HFFc6 (cell line): Measurements from ENCODE around the gene CCSER1. TPM values are rescaled to one million over a fixed set of nuclear protein-coding genes. Genes with fewer than 3 reads are reported as not detected.

Experiments
- DNase-seq: peaks from one replicate; pipeline ENCODE4 v3.0.0-alpha.2; 2018
- H3K27ac Mint-ChIP-seq: 2 replicates; pipeline ENCODE4 v1.8.0; 2020; ENCODE audit warnings: mild to moderate bottlenecking, mixed read lengths
- H3K27me3 Mint-ChIP-seq: 2 replicates; pipeline ENCODE4 v1.8.0; 2021; ENCODE audit warnings: mild to moderate bottlenecking, moderate library complexity, mixed read lengths; ENCODE audit not compliant: insufficient read depth
- H3K36me3 Mint-ChIP-seq: 2 replicates; pipeline ENCODE4 v1.8.0; 2021; ENCODE audit warnings: low read depth, mixed read lengths
- H3K4me1 Mint-ChIP-seq: 2 replicates; pipeline ENCODE4 v1.8.0; 2020; ENCODE audit warnings: low read depth, mixed read lengths
- H3K4me3 Mint-ChIP-seq: 2 replicates; pipeline ENCODE4 v1.8.0; 2020; ENCODE audit warnings: mild to moderate bottlenecking, moderate library complexity, mixed read lengths
- H3K9me3 Mint-ChIP-seq: 2 replicates; pipeline ENCODE4 v1.8.0; 2020; ENCODE audit warnings: mild to moderate bottlenecking, mixed read lengths
- total RNA-seq, 6 experiments: library from RNA; stranded (reverse); fragmentation: NEBNext Ultra II Directional; extraction: Animal tissue kit (Norgen Biotek cat#: 25700); gene quantifications; 2 replicates in 1 of 6; 3 replicates in 5 of 6; pipeline ENCODE4 v1.2.3, GENCODE V29; 2021
- TF ChIP-seq, protein P1 (sequence below): fragments of 200-600 bp; sonication (generic); IDR thresholded peaks from 2 replicates; pipeline ENCODE4 v1.5.0; 2021; ENCODE audit warnings: antibody characterized with exemption, mild to moderate bottlenecking

Gene CCSER1
- total RNA-seq, 6 experiments from 2014 or later, result not detected

- no peak for DNase-seq
- Mint-ChIP-seq H3K9me3 (peaks cover 26% of the 10 kb centered on the region), H3K36me3 (no peaks in the 10 kb centered on the region), H3K27me3 (no peaks in the 10 kb centered on the region), H3K27ac (no peak overlapping the region), H3K4me3 (no peak overlapping the region), H3K4me1 (no peaks in the 10 kb centered on the region)
- TF ChIP-seq, protein P1, sequence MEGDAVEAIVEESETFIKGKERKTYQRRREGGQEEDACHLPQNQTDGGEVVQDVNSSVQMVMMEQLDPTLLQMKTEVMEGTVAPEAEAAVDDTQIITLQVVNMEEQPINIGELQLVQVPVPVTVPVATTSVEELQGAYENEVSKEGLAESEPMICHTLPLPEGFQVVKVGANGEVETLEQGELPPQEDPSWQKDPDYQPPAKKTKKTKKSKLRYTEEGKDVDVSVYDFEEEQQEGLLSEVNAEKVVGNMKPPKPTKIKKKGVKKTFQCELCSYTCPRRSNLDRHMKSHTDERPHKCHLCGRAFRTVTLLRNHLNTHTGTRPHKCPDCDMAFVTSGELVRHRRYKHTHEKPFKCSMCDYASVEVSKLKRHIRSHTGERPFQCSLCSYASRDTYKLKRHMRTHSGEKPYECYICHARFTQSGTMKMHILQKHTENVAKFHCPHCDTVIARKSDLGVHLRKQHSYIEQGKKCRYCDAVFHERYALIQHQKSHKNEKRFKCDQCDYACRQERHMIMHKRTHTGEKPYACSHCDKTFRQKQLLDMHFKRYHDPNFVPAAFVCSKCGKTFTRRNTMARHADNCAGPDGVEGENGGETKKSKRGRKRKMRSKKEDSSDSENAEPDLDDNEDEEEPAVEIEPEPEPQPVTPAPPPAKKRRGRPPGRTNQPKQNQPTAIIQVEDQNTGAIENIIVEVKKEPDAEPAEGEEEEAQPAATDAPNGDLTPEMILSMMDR, result no peak
These were observed 833.2 kb downstream of the CCSER1 start for GRCh38 chr4:90960433-90960832.

- H3K4me3 Mint-ChIP-seq, result no peak overlapping the region
- no peak for DNase-seq
- no peaks in the 10 kb centered on the region for H3K4me1 Mint-ChIP-seq
- H3K36me3 Mint-ChIP-seq, result no peaks in the 10 kb centered on the region
- H3K27ac Mint-ChIP-seq, result no peak overlapping the region
- H3K9me3 Mint-ChIP-seq, result peaks cover 24% of the 10 kb centered on the region
- TF ChIP-seq, protein P1, result no peak
- H3K27me3 Mint-ChIP-seq, result no peaks in the 10 kb centered on the region
These were observed 833.6 kb downstream of the CCSER1 start for GRCh38 chr4:90960840-90961239.

- TF ChIP-seq, protein P1, result no peak
These were observed 842.8 kb downstream of the CCSER1 start for GRCh38 chr4:90970021-90970420.

DNA sequence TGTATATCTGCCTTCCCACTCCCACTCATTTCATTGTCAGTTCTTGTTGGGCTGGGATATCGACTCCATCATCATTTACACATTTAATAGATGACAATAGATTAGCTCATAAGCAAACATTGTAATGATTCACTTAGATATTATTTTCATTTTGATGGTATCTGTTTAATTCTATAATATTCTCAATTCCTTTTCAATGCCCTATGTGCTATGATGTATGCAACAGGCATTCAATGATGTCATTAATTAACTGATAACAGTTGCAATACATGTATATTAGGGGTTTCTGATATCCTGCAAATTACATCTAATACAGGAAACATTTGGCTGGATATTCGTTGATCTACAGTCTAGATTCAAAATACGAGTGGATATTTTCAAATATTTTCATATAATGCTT lies 850.5 kb downstream of the CCSER1 start:
- TF ChIP-seq, protein P1, result no peak
- peaks cover 12% of the 10 kb centered on the region for H3K9me3 Mint-ChIP-seq
- no peak overlapping the region for H3K27ac Mint-ChIP-seq

More at GRCh38 chr4:90970021-90970420, 842.8 kb downstream of the CCSER1 start:
- no peaks in the 10 kb centered on the region for H3K36me3 Mint-ChIP-seq
- no peak overlapping the region for H3K27ac Mint-ChIP-seq
- no peak overlapping the region for H3K4me3 Mint-ChIP-seq
- no peaks in the 10 kb centered on the region for H3K27me3 Mint-ChIP-seq
- peaks cover 51% of the 10 kb centered on the region for H3K9me3 Mint-ChIP-seq
- no peaks in the 10 kb centered on the region for H3K4me1 Mint-ChIP-seq
- no peak for DNase-seq

GRCh38 chr4:90979556-90979955 lies 852.4 kb downstream of the CCSER1 start:
- Mint-ChIP-seq H3K9me3 (peaks cover 8% of the 10 kb centered on the region), H3K4me1 (no peaks in the 10 kb centered on the region), H3K27ac (no peak overlapping the region), H3K4me3 (no peak overlapping the region), H3K36me3 (no peaks in the 10 kb centered on the region), H3K27me3 (no peaks in the 10 kb centered on the region)
- TF ChIP-seq, protein P1, result no peak
- no peak for DNase-seq

More for the DNA sequence above, 850.5 kb downstream of the CCSER1 start:
- Mint-ChIP-seq H3K27me3 (no peaks in the 10 kb centered on the region), H3K36me3 (no peaks in the 10 kb centered on the region), H3K4me3 (no peak overlapping the region), H3K4me1 (no peaks in the 10 kb centered on the region)
- DNase-seq, result no peak

- no peak overlapping the region for H3K27ac Mint-ChIP-seq
- H3K27me3 Mint-ChIP-seq, result no peaks in the 10 kb centered on the region
- DNase-seq, result no peak
- TF ChIP-seq, protein P1, result no peak
- H3K36me3 Mint-ChIP-seq, result no peaks in the 10 kb centered on the region
- no peaks in the 10 kb centered on the region for H3K4me1 Mint-ChIP-seq
- H3K9me3 Mint-ChIP-seq, result peaks cover 20% of the 10 kb centered on the region
- no peak overlapping the region for H3K4me3 Mint-ChIP-seq
These were observed 855.6 kb downstream of the CCSER1 start for GRCh38 chr4:90982813-90983212.
